Smooth muscle cell of trachea (primary cell): ENCODE measurements around the gene SPANXA2. TPM values are rescaled to one million over a fixed set of nuclear protein-coding genes. Genes with fewer than 3 reads are reported as not detected.

Experiments
- total RNA-seq: library from RNA; depleted of rRNA; stranded (reverse); fragments of >200 nt; gene quantifications from 2 replicates; pipeline ENCODE4 v1.2.1, GENCODE V29; 2014

Gene SPANXA2
- total RNA-seq: not detected in 2 replicates

GRCh38 chrX:141589408-141589807 lies at the start of gene SPANXA2:
SPANXA2 (plus strand) TSS chrX:141589708; CDS start chrX:141589768, 60 bp downstream.

GRCh38 chrX:141584638-141585037 lies 4.9 kb upstream of the SPANXA2 start, which contains the start of gene SPANXA1:
SPANXA1 (minus strand) TSS chrX:141584738; CDS start chrX:141584678, 60 bp downstream.

Other genes with a start within 250 kb of the SPANXA2 start
- gene SPANXA1, start 5.0 kb upstream of the SPANXA2 start, total RNA-seq: not detected in 2 replicates
- not detected in 2 replicates for gene SPANXD, start 109.0 kb downstream of the SPANXA2 start, total RNA-seq
- not detected in 2 replicates for gene MAGEC3, start 248.6 kb downstream of the SPANXA2 start, total RNA-seq